Keratinocyte (primary cell): ENCODE measurements around the gene KANSL1. TPM values are rescaled to one million over a fixed set of nuclear protein-coding genes. Genes with fewer than 3 reads are reported as not detected.

Experiments
- DNase-seq: peaks from one replicate; pipeline ENCODE4 v3.0.0-alpha.2; 2011; ENCODE audit warnings: low read depth, missing footprints, low spot score
- FAIRE-seq: peaks from 2 replicates; lab custom pipeline; 2011; peaks lifted over from hg19 to GRCh38; lab: Jason Lieb, UNC
- H2AFZ ChIP-seq: 2 replicates; pipeline ENCODE4 v1.6.0; 2012; ENCODE audit warnings: low read length, control low read depth, inconsistent platforms; ENCODE audit not compliant: control insufficient read depth
- H3K27ac ChIP-seq: 2 replicates; pipeline ENCODE4 v1.5.1; 2011; ENCODE audit warnings: low read length; ENCODE audit not compliant: control insufficient read depth, insufficient read depth
- H3K27me3 ChIP-seq: 3 replicates; pipeline ENCODE4 v1.6.0; 2011; ENCODE audit warnings: low read length; ENCODE audit not compliant: control insufficient read depth, insufficient read depth; ENCODE audit errors: extremely low read depth
- H3K36me3 ChIP-seq, 2 experiments: 2 replicates in 1 of 2; 3 replicates in 1 of 2; pipeline ENCODE4 v1.5.1; 2011; ENCODE audit warnings: low read length in 2 of 2, mild to moderate bottlenecking in 1 of 2; ENCODE audit not compliant: control insufficient read depth in 2 of 2, insufficient read depth in 2 of 2; ENCODE audit errors: extremely low read depth in 1 of 2
- H3K4me1 ChIP-seq: 3 replicates; pipeline ENCODE4 v1.5.1; 2011; ENCODE audit warnings: low read length; ENCODE audit not compliant: control insufficient read depth, insufficient read depth; ENCODE audit errors: extremely low read depth
- H3K4me2 ChIP-seq: 3 replicates; pipeline ENCODE4 v1.6.0; 2011; ENCODE audit warnings: low read depth, low read length; ENCODE audit not compliant: control insufficient read depth, insufficient read depth; ENCODE audit errors: extremely low read depth
- H3K4me3 ChIP-seq, 3 experiments: fragments of 200-600 bp in 1 of 3; sonication (generic) in 1 of 3; 2 replicates in 2 of 3; 3 replicates in 1 of 3; pipeline ENCODE4 v1.5.1; 2011 to 2016; ENCODE audit warnings: low read length in 3 of 3, mild to moderate bottlenecking in 3 of 3, control low read depth in 2 of 3, inconsistent platforms in 1 of 3, low read depth in 1 of 3, mixed read lengths in 1 of 3, mixed run types in 1 of 3, moderate library complexity in 1 of 3; ENCODE audit not compliant: control insufficient read depth in 2 of 3, insufficient read depth in 2 of 3; ENCODE audit errors: extremely low read depth in 1 of 3
- H3K79me2 ChIP-seq: 2 replicates; pipeline ENCODE4 v1.6.0; 2012; ENCODE audit warnings: low read length; ENCODE audit not compliant: control insufficient read depth, insufficient read depth
- H3K9ac ChIP-seq: 3 replicates; pipeline ENCODE4 v1.6.0; 2011; ENCODE audit warnings: low read length; ENCODE audit not compliant: control insufficient read depth, insufficient read depth; ENCODE audit errors: extremely low read depth
- H3K9me1 ChIP-seq: 3 replicates; pipeline ENCODE4 v1.6.0; 2011; ENCODE audit warnings: low read length; ENCODE audit not compliant: control insufficient read depth, insufficient read depth; ENCODE audit errors: extremely low read depth
- H3K9me3 ChIP-seq: 2 replicates; pipeline ENCODE4 v1.5.1; 2012; ENCODE audit warnings: low read depth, low read length; ENCODE audit not compliant: control insufficient read depth
- H4K20me1 ChIP-seq: 3 replicates; pipeline ENCODE4 v1.6.0; 2011; ENCODE audit warnings: low read length; ENCODE audit not compliant: control insufficient read depth, insufficient read depth; ENCODE audit errors: extremely low read depth
- EZH2 ChIP-seq: IDR thresholded peaks from one replicate; pipeline ENCODE4 v1.6.1; 2012; ENCODE audit warnings: inconsistent platforms, mild to moderate bottlenecking, low read length, moderate library complexity
- dilution Hi-C: fragments of 300-500 bp; cut with MboI; formaldehyde crosslinking; loops from one replicate; pipeline ENCODE4 v1.7.0; 2020; ENCODE audit warnings: low sequenced_read_pairs; ENCODE audit not compliant: extremely low pct_ligation_motif_present
- polyA plus RNA-seq, 5 experiments: library from polyadenylated mRNA; depleted of rRNA in 3 of 5; stranded (reverse) in 3 of 5; stranded (forward) in 1 of 5; unstranded in 1 of 5; fragments of >200 nt; gene quantifications; 1 replicate in 1 of 5; 2 replicates in 3 of 5; 3 replicates in 1 of 5; pipeline versions ENCODE4 v1.2.1 to v1.2.3, GENCODE V29; 2011 to 2012; ENCODE audit warnings: missing spikeins in 2 of 5, low read depth in 1 of 5, low replicate concordance in 1 of 5
- TF ChIP-seq, protein P1 (sequence below), 3 experiments: IDR thresholded peaks in 1 of 3; conservative IDR thresholded peaks in 1 of 3; optimal IDR thresholded peaks in 1 of 3; 2 replicates in 2 of 3; 3 replicates in 1 of 3; pipeline versions ENCODE3 to v1.5.1; 2011; ENCODE audit warnings: low read length in 3 of 3, mild to moderate bottlenecking in 3 of 3, moderate library complexity in 2 of 3, control low read depth in 1 of 3, inconsistent platforms in 1 of 3; ENCODE audit not compliant: insufficient read depth in 2 of 3; ENCODE audit errors: extremely low read depth in 1 of 3

KANSL1 gene
- polyA plus RNA-seq, 1 donor (not counting 4 experiments of a cell fraction or from before 2014, with no cell fraction given) = 17.6 TPM

- Histone ChIP-seq H3K79me2 (peaks cover 99% of the 10 kb centered on the region), H3K9ac (no peak overlapping the region), H3K27ac (no peak overlapping the region), H3K4me1 (no peaks in the 10 kb centered on the region), H4K20me1 (peaks cover 42% of the 10 kb centered on the region), H3K27me3 (no peaks in the 10 kb centered on the region), H3K4me3 (no peak overlapping the region), H3K9me1 (peaks cover 5% of the 10 kb centered on the region), H3K36me3 (peaks cover 15 to 23% of the 10 kb centered on the region in 2 experiments), H3K4me2 (no peak overlapping the region), H2AFZ (no peak overlapping the region), H3K9me3 (no peaks in the 10 kb centered on the region)
- DNase-seq = no peak
- dilution Hi-C loops = no loop called here
- FAIRE-seq = no peak
- TF ChIP-seq EZH2 = no peak
- TF ChIP-seq, protein P1, sequence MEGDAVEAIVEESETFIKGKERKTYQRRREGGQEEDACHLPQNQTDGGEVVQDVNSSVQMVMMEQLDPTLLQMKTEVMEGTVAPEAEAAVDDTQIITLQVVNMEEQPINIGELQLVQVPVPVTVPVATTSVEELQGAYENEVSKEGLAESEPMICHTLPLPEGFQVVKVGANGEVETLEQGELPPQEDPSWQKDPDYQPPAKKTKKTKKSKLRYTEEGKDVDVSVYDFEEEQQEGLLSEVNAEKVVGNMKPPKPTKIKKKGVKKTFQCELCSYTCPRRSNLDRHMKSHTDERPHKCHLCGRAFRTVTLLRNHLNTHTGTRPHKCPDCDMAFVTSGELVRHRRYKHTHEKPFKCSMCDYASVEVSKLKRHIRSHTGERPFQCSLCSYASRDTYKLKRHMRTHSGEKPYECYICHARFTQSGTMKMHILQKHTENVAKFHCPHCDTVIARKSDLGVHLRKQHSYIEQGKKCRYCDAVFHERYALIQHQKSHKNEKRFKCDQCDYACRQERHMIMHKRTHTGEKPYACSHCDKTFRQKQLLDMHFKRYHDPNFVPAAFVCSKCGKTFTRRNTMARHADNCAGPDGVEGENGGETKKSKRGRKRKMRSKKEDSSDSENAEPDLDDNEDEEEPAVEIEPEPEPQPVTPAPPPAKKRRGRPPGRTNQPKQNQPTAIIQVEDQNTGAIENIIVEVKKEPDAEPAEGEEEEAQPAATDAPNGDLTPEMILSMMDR (optimal IDR thresholded peaks at IDR 0.05 in 1 of 3, IDR thresholded peaks at IDR 0.05 in 1 of 3, conservative IDR thresholded peaks at IDR 0.05 in 1 of 3; ENCODE audit: extremely low read depth in 1 of 3, insufficient read depth in 2 of 3, low read length in 3 of 3) = no peak
These were observed 21.3 kb downstream of the KANSL1 start for GRCh38 chr17:46171939-46172338.

GRCh38 chr17:46170639-46171429, 22.4 kb downstream of the KANSL1 start:
- peaks cover 37% of the 10 kb centered on the region for H4K20me1 ChIP-seq
- no peaks in the 10 kb centered on the region for H3K9me3 ChIP-seq
- peaks cover 99% of the 10 kb centered on the region for H3K79me2 ChIP-seq
- no peak overlapping the region for H3K27ac ChIP-seq
- no peak overlapping the region for H3K4me3 ChIP-seq
- H3K9ac ChIP-seq = no peak overlapping the region
- DNase-seq (no peak), FAIRE-seq (no peak)
- H3K27me3 ChIP-seq = no peaks in the 10 kb centered on the region
- peaks cover 15 to 23% of the 10 kb centered on the region in 2 experiments for H3K36me3 ChIP-seq
- dilution Hi-C loops = no loop called here
- H3K9me1 ChIP-seq = peaks cover 2% of the 10 kb centered on the region
- TF ChIP-seq, protein P1 (optimal IDR thresholded peaks at IDR 0.05 in 1 of 3, IDR thresholded peaks at IDR 0.05 in 1 of 3, conservative IDR thresholded peaks at IDR 0.05 in 1 of 3; ENCODE audit: extremely low read depth in 1 of 3, insufficient read depth in 2 of 3, low read length in 3 of 3) = no peak
- no peak for TF ChIP-seq EZH2
- no peak overlapping the region for H3K4me2 ChIP-seq
- H2AFZ ChIP-seq = no peak overlapping the region
- no peaks in the 10 kb centered on the region for H3K4me1 ChIP-seq
